Skeletal muscle satellite cell (primary cell): ENCODE measurements around the gene KRT78.

Experiments
- H3K27me3 ChIP-seq: 2 replicates; pipeline ENCODE4 v1.7.0; 2013; ENCODE audit warnings: low read length; ENCODE audit not compliant: control insufficient read depth, insufficient read depth
- H3K36me3 ChIP-seq: 2 replicates; pipeline ENCODE4 v1.7.0; 2013; ENCODE audit warnings: mild to moderate bottlenecking, control low read depth, low read length; ENCODE audit not compliant: insufficient read depth
- H3K4me1 ChIP-seq: 2 replicates; pipeline ENCODE4 v1.7.0; 2013; ENCODE audit warnings: low read length; ENCODE audit not compliant: control insufficient read depth, insufficient read depth
- H3K4me2 ChIP-seq: 2 replicates; pipeline ENCODE4 v1.7.0; 2013; ENCODE audit warnings: mild to moderate bottlenecking, low read length
- H3K4me3 ChIP-seq: 2 replicates; pipeline ENCODE4 v1.7.0; 2013; ENCODE audit warnings: low read length
- H3K9ac ChIP-seq: 2 replicates; pipeline ENCODE4 v1.7.0; 2013; ENCODE audit warnings: mild to moderate bottlenecking, low read depth, low read length, moderate library complexity
- H3K9me3 ChIP-seq: replicated peaks from 2 replicates; pipeline ENCODE4 v1.7.0; 2013; ENCODE audit warnings: mild to moderate bottlenecking, control low read depth, low read length

Gene KRT78

GRCh38 chr12:52812073-52812400 lies 36.8 kb downstream of the KRT78 start:
- Histone ChIP-seq H3K27me3 (peaks cover 64% of the 10 kb centered on the region), H3K36me3 (no peaks in the 10 kb centered on the region), H3K9ac (no peak overlapping the region), H3K4me3 (no peak overlapping the region), H3K4me1 (no peaks in the 10 kb centered on the region), H3K9me3 (no peaks in the 10 kb centered on the region), H3K4me2 (no peak overlapping the region)

GRCh38 chr12:52811191-52812072 lies 37.4 kb downstream of the KRT78 start:
- H3K9ac ChIP-seq = no peak overlapping the region
- no peak overlapping the region for H3K4me3 ChIP-seq
- no peaks in the 10 kb centered on the region for H3K9me3 ChIP-seq
- no peak overlapping the region for H3K4me2 ChIP-seq
- no peaks in the 10 kb centered on the region for H3K36me3 ChIP-seq
- H3K27me3 ChIP-seq = peaks cover 67% of the 10 kb centered on the region
- no peaks in the 10 kb centered on the region for H3K4me1 ChIP-seq

DNA sequence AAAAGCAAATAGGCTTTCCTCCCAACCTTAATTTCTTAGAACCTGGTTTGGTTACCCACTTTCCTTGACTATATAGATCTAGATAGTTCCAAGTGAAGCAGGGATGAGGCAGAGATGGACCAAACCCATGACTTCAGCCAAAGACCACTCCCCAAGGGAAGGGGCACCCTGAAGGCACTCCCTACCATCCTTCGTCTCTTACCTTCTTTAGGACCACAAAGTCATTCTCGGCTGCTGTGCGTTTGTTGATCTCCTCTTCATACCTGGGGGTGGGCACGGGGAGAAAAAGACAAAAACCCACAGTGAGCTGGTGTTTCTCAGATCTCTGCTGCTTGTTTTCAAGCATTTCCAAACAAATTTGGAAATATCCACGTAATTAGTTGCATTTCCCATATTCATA lies 38.2 kb downstream of the KRT78 start:
- Histone ChIP-seq H3K4me3 (no peak overlapping the region), H3K27me3 (peaks cover 72% of the 10 kb centered on the region), H3K36me3 (no peaks in the 10 kb centered on the region), H3K4me2 (no peak overlapping the region), H3K9me3 (no peaks in the 10 kb centered on the region), H3K9ac (no peak overlapping the region), H3K4me1 (no peaks in the 10 kb centered on the region)

- H3K4me3 ChIP-seq = no peak overlapping the region
- H3K9me3 ChIP-seq = no peaks in the 10 kb centered on the region
- no peak overlapping the region for H3K4me2 ChIP-seq
- no peaks in the 10 kb centered on the region for H3K4me1 ChIP-seq
- no peaks in the 10 kb centered on the region for H3K36me3 ChIP-seq
- peaks cover 76% of the 10 kb centered on the region for H3K27me3 ChIP-seq
- no peak overlapping the region for H3K9ac ChIP-seq
These were observed 39.6 kb downstream of the KRT78 start for GRCh38 chr12:52809166-52809565.

DNA sequence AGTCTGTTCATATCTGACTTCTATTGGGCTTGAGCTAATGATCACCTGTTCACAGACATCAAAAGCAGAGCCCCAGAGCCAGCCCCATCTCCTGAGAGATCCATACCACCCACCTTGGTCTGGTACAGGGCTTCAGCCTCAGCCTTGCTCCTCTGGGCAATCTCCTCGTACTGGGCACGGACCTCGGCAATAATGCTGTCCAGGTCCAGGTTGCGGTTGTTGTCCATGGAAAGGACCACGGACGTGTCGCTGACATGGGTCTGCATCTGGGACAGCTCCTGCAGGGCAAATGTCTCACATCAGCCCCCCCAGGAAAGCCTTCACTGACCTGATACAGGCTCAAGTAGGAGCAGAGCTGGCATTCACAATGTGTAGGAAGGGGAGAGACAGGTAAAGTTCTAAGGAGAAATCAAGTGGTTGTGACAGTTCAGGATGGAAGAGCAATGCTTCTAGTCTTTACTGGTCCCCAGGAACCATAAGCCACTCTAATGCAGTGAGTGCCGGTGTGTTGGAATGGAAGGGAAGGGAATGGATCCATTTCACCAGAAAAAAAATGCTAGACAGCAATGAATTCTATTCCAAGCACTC lies 40.1 kb downstream of the KRT78 start:
- Histone ChIP-seq H3K36me3 (no peaks in the 10 kb centered on the region), H3K4me2 (no peak overlapping the region), H3K9me3 (no peaks in the 10 kb centered on the region), H3K9ac (no peak overlapping the region), H3K4me1 (no peaks in the 10 kb centered on the region), H3K27me3 (peaks cover 81% of the 10 kb centered on the region), H3K4me3 (no peak overlapping the region)

- H3K4me2 ChIP-seq = no peak overlapping the region
- H3K4me3 ChIP-seq = no peak overlapping the region
- no peak overlapping the region for H3K9ac ChIP-seq
These were observed 41.0 kb downstream of the KRT78 start for GRCh38 chr12:52807544-52808470.

GRCh38 chr12:52806821-52807543 lies 41.8 kb downstream of the KRT78 start:
- no peaks in the 10 kb centered on the region for H3K4me1 ChIP-seq
- H3K27me3 ChIP-seq = peaks cover 75% of the 10 kb centered on the region
- H3K9me3 ChIP-seq = no peaks in the 10 kb centered on the region
- no peaks in the 10 kb centered on the region for H3K36me3 ChIP-seq
- no peak overlapping the region for H3K9ac ChIP-seq
- H3K4me2 ChIP-seq = no peak overlapping the region
- no peak overlapping the region for H3K4me3 ChIP-seq

More at GRCh38 chr12:52807544-52808470, 41.0 kb downstream of the KRT78 start:
- Histone ChIP-seq H3K9me3 (no peaks in the 10 kb centered on the region), H3K27me3 (peaks cover 81% of the 10 kb centered on the region), H3K4me1 (no peaks in the 10 kb centered on the region), H3K36me3 (no peaks in the 10 kb centered on the region)

GRCh38 chr12:52806169-52806811 lies 42.5 kb downstream of the KRT78 start:
- Histone ChIP-seq H3K36me3 (no peaks in the 10 kb centered on the region), H3K27me3 (peaks cover 74% of the 10 kb centered on the region), H3K9ac (no peak overlapping the region), H3K4me2 (no peak overlapping the region), H3K4me3 (no peak overlapping the region), H3K4me1 (no peaks in the 10 kb centered on the region), H3K9me3 (no peaks in the 10 kb centered on the region)

GRCh38 chr12:52805739-52806138 lies 43.1 kb downstream of the KRT78 start:
- Histone ChIP-seq H3K4me1 (no peaks in the 10 kb centered on the region), H3K36me3 (no peaks in the 10 kb centered on the region), H3K9ac (no peak overlapping the region), H3K4me2 (no peak overlapping the region), H3K4me3 (no peak overlapping the region), H3K9me3 (no peaks in the 10 kb centered on the region), H3K27me3 (peaks cover 69% of the 10 kb centered on the region)

DNA sequence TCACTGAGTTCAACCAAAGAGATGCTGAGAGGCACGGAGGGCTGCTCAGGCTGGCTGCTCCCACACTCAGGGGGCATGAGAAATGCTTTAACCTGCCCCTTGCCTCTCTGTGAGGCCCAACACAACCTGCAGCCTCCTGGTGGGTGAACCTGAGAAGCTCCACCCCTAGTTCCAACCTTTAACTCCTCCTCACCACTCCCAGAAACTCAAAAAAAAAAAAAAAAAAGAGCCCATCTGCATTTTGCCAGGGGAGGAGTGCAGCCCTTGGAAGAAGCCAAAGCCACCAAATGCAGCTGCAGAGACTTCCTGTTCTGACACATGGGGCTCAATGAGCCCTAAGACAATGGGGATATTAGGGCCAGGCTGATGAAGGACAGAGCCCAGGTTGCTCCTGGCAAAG lies 43.8 kb downstream of the KRT78 start:
- no peak overlapping the region for H3K9ac ChIP-seq
- H3K4me3 ChIP-seq = no peak overlapping the region
- no peaks in the 10 kb centered on the region for H3K4me1 ChIP-seq
- no peaks in the 10 kb centered on the region for H3K9me3 ChIP-seq
- H3K4me2 ChIP-seq = no peak overlapping the region
- H3K36me3 ChIP-seq = no peaks in the 10 kb centered on the region
- peaks cover 65% of the 10 kb centered on the region for H3K27me3 ChIP-seq
